IMR-90 (cell line): ENCODE data around the gene NDUFB3. TPM values are rescaled to one million over a fixed set of nuclear protein-coding genes. Genes with fewer than 3 reads are reported as not detected.

ENCODE experiments used
- MAFK ChIP-seq: IDR thresholded peaks from 2 replicates; pipeline ENCODE4 v1.6.1; 2012; ENCODE audit warnings: low read depth, low read length, improper control_type of control experiment
- polyA plus RNA-seq, 3 experiments: library from polyadenylated mRNA; depleted of rRNA; stranded (reverse); fragments of >200 nt; gene quantifications; 2 replicates each; pipeline ENCODE4 v1.2.3, GENCODE V29; 2012; ENCODE audit warnings: low replicate concordance in 1 of 3
- total RNA-seq: library from RNA; depleted of rRNA; stranded (reverse); fragments of >200 nt; gene quantifications from 2 replicates; pipeline ENCODE4 v1.2.3, GENCODE V29; 2012
- TF ChIP-seq, protein P1 (sequence below): fragments of 150-350 bp; IDR thresholded peaks from 2 replicates; pipeline ENCODE4 v1.6.1; 2017; ENCODE audit warnings: mild to moderate bottlenecking, antibody characterized with exemption, low read length, low read depth

NDUFB3 gene
- total and polyA plus RNA-seq, 2 of the 4 experiments (the other 2 are of a cell fraction), result 41.0 to 98.7 TPM

DNA sequence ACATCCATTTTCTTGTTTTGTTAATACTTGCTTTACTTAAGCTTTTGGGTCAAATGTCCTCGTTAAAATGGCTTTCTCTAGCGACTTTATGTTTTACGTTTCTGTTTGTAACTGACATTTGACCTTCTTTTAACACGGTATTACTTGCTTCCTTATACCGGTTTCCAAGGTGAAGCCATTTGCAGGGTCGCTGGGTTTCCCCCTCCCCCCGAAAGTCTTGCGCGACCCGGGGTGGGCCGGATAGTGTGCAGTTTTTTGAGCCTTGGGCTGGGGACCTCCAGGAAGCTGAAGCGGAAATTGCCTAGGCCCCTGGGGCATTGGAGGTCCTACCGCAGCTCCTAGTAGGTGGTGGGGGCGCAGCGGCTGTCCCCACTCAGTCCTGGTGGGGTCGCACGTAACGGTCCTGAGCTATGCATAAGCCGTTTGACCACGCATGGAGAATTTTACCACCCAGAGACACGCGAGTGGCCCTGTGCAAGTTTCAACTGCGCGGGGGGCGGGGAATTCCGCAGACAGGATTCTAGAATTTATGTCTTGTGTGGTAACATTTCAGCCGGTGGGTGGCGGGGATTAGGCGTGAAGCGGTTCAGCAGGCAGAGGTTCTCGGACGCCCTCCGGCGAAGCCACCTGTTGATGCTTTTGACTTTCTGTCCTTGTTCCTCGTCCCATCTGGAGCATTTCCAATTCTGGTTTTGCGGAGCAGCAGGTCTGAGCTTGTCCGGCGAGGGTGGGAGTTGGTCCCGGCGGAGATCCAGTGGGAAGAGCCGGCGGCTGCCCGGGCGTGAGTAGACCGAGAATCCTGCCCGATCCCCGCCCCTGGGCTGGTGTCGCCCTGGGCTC lies 46.5 kb downstream of the NDUFB3 start (continued):
- no peak for TF ChIP-seq MAFK
- TF ChIP-seq, protein P1, sequence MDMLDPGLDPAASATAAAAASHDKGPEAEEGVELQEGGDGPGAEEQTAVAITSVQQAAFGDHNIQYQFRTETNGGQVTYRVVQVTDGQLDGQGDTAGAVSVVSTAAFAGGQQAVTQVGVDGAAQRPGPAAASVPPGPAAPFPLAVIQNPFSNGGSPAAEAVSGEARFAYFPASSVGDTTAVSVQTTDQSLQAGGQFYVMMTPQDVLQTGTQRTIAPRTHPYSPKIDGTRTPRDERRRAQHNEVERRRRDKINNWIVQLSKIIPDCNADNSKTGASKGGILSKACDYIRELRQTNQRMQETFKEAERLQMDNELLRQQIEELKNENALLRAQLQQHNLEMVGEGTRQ, result no peak
